HCEC 1CT (cell line): ENCODE measurements around the gene LDLRAD4.

Experiments used
- DNase-seq: peaks from one replicate; pipeline ENCODE4 v3.0.0-alpha.2; 2017

Gene LDLRAD4

GRCh38 chr18:13289481-13290205, 71.1 kb downstream of the LDLRAD4 start:
- DNase-seq: no peak

GRCh38 chr18:13290856-13291271, 72.3 kb downstream of the LDLRAD4 start:
- DNase-seq: no peak

- no peak for DNase-seq
These were observed 72.7 kb downstream of the LDLRAD4 start for GRCh38 chr18:13291299-13291698.

- no peak for DNase-seq
These were observed 73.3 kb downstream of the LDLRAD4 start for GRCh38 chr18:13291745-13292447.

DNA sequence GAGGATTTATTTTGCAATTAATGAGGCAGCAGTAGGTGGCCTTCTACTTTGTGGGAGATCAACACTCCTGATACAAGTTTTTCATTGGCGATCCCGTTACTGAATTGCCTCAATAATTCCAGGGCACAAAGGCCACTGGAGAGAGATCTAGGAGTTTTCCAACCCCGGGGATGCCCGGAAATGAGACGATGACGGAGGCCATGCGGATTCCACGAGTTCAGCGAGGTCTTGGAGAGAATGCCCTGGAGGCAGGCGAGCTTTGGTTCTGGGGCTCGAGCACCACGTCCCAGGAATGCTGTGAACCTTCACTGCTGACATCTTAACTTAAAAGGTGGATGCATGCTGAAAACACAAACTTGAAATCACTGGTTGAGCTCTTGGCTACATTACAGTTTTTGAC, 74.2 kb downstream of the LDLRAD4 start:
- no peak for DNase-seq

DNA sequence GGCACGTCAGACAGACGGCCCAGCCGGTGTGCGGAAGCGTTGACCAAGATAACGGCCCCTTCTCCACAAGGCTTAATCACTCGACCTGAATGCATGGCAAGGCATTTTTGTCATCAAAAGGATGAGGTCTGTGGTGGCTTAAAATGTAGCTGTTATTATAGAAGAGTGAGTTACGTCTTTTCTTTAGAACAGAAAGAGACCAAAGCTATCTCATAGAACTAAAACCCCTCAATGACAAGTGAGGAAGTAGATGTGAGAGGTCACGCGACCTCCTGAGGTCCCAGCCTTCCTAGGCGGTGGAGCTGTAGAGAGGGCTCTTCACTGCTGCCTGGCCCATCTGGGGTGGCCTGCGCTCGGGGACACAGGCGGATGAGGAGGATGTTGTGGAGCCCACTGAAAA, 75.7 kb downstream of the LDLRAD4 start:
- no peak for DNase-seq

DNA sequence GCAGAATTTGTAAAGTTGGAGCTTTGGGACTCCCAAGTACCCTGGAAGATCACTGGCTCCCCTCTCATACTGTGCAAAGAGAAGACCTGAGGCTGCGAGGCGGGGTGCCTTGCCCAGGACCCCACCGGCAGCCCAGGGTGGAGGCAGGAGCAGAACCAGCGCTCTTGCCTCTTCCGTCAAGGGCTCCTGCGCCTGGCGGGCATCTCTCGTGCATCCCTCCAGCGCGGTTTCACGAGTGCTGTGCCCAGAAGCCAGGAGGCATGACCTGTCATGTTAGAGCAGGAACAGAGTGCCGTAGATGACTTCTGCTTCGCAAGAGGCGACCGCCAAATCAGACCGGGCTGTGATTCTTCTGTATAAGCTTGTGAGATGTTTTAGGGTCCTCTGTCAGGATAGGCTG, 77.3 kb downstream of the LDLRAD4 start:
- DNase-seq: no peak

- no peak for DNase-seq
These were observed 78.5 kb downstream of the LDLRAD4 start for GRCh38 chr18:13296867-13297574.

GRCh38 chr18:13298262-13298661, 79.7 kb downstream of the LDLRAD4 start:
- no peak for DNase-seq

GRCh38 chr18:13300029-13300428, 81.5 kb downstream of the LDLRAD4 start:
- DNase-seq: no peak

DNA sequence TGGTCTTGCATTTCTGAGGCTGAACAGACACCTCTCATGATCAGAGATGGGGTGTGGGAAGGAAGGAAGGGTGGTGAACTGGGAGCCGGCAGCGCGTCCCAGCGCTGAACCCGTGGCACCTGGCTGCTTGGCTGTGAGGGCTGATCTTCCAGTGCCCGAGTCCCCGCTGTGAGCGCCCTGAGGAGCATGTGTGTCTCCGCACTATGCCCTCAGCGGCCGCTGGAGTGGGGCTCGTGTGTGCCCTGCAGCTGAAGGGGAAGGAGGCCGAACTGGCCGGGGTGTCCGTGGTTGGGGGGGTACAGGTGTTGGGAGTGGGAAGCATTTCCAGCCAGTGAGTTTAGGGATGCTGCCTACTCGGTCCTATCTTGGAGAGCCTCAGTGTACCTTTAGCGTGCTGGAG, 82.2 kb downstream of the LDLRAD4 start:
- DNase-seq: no peak

DNA sequence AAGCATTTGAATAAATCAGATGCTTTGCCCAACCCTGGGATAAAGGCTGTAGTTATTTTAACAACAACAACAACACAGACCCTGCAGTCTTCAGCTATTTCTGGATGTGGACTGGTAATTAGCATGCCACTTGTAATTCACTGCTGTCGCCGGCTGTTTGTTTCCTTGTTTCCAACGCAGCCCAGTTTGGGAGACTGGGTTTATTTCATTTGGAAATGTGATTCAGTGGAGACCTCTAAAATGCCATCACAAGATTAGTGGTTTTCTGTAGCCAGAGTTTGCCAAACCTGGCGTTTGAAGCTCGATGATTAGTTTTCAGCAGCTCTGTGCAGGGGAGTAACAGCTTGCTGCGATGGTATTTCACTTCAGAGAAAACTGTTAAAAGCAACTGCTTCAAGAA, 83.5 kb downstream of the LDLRAD4 start:
- DNase-seq: no peak

GRCh38 chr18:13302457-13303225, 84.1 kb downstream of the LDLRAD4 start:
- no peak for DNase-seq

GRCh38 chr18:13303756-13304364, 85.3 kb downstream of the LDLRAD4 start:
- DNase-seq: no peak

DNA sequence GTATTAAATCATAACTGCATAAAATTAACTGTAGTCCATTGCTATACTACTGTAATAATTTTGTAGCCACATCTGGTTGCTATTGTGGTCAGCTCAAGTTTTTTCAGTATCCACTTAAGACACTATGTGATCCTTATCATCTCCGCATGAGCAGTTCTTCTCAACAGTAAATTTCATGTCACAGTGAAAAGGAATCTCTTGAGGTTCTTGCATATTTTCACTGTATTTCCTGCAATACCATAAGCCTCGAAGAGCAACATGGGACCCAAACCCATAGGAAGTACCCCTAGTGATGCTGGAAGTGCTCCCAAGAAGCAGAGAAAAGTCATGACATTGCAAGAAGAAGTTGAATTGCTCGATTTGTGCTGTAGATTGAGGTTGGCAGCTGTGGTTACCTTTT, 86.7 kb downstream of the LDLRAD4 start:
- DNase-seq: no peak

DNA sequence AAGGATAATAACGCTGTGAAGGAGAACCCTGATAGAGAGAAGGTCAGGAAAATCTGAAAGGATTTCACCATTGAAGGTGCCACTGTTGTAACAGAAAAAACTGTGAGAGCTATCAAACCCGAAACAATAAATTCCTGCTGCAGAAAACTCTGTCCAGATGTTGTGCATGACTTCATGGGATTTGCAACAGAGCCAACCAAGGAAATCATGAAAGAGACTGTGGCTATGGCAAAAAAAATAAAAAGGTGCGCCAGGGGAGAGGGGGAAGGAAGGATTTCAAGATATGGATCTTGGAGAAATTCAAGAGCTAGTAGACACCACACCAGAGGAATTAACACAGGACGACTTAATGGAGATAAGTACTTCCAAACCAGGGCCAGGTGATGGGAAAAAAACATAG, 88.0 kb downstream of the LDLRAD4 start:
- DNase-seq: no peak

DNA sequence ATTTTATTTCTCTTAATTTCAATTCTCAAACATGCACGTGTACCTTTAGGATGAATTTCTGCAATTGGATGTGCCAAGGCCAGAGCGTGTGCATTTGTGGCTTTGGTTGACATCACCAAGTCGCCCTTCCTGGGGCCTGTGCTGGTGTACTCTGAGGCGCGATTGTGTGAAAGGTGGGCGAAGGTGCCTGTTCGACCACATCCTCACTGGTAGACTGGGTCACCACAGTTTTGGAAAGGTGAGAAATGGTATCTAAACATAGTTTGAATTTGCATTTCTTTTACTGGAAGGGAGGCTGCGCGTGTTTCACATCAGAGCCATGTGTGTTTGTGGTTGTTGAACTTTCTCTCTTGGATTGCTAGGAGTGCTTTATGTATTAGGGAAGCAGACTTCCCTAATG, 89.8 kb downstream of the LDLRAD4 start:
- DNase-seq: no peak

- no peak for DNase-seq
These were observed 90.6 kb downstream of the LDLRAD4 start for GRCh38 chr18:13309031-13309747.

- DNase-seq: no peak
These were observed 91.4 kb downstream of the LDLRAD4 start for GRCh38 chr18:13309748-13310670.

DNA sequence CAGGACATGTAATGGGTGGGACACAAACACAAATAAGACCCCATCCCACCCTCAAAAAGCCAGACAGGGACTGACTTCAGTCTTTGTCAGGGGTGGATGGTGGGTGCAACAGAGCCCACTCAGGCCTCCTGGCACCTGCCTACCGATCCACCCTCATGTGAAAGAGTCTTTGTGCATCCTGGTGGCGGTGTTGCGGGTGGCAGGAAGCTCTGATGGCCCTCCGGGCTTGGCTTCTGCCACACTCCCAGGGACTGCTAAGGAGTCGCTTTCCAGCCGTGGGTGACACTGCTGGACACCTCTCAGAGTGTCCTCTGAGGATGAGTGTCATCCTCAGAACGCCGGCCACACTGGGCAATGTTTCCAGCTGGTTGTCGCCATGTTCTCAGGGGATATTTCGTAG, 92.6 kb downstream of the LDLRAD4 start:
- DNase-seq: no peak

DNA sequence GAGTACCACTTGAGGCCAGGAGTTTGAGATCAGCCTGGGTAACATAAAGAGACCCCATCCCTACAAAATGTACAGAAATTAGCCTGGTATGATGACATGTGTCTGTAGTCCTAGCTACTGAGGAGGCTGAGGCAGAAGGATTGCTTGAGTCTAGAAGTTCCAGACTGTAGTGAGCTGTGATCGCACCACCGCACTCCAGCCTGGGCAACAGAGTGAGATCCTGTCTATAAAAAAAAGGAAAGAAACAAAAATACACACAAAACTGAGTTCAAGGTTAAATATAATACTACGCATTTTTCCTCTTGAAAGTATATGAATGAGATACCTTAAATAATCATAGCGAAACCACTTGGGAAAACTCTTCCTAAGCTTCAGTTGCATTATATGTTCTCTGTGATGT, 94.0 kb downstream of the LDLRAD4 start:
- no peak for DNase-seq
